ENCODE results near the gene LRRC41.

Gene LRRC41

DNA sequence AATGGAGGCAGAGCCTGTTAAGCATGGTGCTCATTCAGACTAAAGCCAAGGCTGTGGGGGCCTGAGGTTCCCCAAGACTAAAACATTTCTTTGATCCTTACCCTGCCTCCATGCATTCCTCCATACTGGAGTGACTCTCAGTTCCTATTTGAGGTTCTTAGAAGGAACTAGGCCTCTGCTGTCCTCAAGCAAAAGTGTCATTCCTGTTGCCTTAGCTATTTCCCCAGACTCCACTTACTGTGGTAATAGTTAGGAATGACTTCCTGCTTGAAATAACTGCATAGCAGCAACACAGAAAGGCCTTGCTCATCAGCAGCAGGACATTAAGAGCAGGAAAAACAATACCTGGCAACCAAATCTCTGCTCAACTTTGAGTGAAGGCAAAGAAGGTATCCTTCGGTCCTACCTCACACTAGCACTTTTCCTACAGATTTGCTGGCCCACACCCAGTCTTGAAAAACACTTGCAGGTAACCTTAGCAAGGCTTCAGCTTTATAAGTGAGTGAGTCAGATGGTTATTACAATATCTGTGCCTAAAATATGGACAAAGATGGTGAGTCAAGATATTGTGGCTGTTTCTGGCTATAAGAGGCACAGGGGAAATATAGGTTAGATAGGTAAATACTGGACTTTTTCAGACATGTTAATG, 14.8 kb downstream of the LRRC41 start:
- no peak for DNase-seq

DNA sequence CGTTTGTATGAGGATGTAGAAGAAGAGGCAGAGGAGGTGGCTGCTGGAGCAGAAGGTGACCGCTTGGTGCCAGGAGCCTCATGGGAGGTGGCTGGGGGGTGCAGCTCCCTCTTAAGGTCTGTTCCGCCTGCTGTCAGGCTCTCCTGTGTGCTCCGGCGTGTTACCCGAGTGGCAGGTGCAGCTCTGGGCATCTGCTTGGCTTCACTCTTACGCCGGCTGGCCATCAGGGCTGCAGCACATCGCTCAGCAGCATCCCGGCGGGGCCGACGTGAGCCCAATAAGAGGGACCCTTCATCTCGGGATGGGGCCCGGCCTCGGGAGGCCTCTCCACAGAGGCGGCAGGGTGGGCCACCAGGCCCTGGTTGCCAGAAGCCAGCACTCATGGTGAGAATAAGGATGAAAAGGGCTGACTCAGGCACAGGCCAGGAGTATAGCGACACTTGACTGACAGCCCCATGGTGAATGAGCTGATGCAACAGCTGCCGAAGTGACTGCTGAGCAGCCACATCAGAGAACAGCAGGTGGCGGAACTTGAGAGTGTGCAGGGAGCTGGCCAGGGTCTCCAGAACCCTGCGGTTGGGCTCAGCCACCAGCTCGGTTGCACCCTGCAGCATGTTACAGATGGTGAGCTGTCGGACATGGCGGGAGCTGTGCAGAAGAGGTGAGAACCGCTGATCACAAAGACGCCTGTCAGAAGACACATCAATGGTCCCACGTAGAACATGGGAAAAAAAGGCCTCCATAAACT, 17.5 kb downstream of the LRRC41 start:
- no peak for DNase-seq

DNA sequence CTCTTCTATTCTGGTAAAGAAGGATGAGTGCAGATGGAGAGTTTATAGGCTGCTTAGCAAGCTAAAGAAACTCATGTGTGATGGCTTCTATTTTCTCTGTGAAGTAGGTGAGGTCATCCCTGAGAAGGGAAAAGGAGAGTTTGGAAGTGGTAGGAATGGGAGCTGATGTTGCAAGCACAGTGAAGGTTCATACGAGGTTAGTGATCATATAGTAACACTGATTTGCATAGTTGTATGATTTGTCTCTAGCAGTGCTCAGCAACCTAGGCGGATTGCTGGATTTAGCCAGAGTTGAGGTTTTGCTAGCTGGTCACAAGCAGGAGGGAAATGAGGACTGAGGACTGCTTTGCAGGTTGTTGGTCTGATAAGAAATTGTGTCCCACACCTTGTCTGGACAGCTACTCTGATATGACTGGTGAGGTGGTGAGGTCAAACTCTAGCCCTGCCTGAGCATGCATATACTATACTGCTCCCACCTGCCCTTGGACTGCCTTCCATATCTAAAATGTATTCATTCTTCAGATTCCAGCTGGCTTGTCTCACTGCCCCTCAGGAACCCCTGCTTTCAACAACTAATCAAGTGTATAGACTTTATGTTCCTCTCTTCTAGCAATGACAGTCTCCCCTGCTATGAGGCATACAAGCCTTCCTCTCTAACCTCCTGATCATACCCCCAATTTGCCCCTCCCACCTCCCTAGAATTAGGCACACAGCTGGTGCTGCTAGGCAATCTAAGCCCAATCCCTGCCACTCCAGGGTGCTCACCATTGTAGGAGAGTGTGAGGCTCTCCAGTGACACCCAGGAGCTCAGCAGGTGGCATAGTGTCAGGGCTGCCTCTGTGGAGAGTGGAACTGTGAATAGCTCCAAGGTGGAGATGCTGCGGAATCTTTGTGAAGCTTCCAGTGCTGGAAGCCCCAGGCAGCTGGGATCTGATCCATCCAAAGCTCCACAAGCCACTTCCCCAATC, 18.5 kb downstream of the LRRC41 start:
- DNase-seq: no peak

DNA sequence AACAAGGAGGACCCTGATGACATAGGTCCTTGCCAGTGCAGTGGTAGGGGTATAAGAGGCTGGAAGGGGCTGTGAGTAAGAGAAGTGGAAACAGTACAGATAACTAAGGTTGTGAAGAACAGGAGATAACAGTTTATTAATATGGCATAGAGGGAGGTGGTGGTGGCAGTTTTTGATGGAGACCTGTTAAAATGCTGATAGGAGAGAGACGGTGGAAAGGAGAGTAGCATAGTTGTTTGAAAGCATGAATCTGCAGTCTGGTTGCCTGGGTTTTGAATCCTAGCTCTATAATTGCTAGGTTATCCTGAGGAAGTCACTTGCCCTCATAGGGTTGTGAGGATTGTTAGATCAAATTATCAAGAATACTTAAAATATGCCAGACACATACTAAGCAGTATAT, 19.4 kb downstream of the LRRC41 start:
- no peak for DNase-seq

DNA sequence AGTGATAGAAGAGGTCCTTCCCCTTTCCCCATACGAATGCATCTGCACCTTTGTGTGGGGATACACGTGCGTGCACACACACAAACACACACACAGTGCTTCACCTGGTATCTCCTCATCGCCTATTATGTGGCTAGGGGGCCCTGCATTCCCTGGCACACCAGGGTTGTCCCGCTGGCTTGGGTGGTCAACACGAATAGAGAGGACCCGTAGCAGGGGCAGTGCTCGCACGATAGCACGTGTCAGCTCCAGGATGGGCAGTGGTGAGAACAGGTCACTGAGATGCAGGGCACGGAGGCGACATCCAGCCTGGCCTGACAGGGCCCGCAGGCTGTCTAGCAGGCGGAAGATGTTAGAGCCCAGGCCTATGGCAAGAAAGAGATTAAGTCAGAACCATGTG, 22.4 kb downstream of the LRRC41 start:
- no peak for DNase-seq

DNA sequence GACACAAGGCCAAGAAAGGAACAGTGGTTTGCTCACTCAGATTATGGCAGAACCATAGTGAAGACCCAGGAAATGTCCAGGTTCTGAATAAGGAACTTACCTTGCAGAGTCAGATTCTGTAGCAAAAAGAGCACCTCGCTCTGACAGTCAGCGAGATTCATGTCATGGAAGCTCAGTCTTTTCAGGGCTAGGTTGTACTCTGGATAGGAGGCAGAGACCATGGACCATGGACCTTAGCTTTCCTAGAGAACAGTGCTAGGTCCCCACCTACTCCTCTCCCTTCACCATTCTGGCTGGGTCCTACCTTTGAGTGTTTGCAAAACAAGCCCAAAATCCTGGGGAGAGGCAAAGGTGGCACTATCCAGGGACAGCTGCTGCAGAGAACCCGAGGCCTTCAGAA, 23.3 kb downstream of the LRRC41 start:
- DNase-seq: no peak

DNA sequence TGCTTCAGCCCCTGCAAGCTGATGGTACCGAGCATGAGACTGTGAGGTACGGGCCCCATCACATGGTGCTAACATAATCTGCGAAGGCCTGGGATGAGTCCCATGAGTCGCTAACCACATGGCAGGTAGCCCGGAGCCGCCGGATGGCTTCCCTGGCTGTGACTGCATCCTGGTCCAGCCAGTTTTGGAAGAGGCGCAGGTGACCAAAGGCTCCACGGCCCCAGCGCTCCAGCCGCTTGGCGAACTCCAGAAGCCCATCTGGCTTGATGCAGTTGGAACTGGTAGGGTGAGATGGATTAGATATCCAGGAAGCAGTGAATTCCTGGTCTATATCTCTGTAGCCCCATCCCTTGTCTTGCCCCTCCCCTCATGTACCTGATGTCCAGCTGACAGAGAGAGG, 24.6 kb downstream of the LRRC41 start:
- no peak for DNase-seq

DNA sequence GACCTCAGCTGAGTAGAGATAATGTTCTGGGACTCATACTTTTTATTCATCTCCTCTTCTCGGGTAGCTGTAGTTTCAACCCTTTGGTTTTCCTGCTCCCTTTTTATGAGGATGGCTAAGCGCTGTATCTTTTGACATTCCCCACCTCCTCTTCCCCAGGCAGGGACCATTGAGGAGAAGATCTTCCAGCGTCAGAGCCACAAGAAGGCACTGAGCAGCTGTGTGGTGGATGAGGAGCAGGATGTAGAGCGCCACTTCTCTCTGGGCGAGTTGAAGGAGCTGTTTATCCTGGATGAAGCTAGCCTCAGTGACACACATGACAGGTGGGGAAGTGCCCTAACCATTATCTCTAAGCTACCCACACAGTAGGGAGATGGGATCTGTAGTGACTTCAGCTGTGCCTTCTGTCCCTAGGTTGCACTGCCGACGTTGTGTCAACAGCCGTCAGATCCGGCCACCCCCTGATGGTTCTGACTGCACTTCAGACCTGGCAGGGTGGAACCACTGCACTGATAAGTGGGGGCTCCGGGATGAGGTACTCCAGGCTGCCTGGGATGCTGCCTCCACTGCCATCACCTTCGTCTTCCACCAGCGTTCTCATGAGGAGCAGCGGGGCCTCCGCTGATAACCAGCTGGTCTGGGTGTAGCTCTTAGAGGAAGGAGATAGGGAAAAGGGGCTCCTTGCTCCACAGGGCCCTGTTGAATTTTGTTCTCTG, 25.6 kb downstream of the LRRC41 start:
- DNase-seq: no peak

DNA sequence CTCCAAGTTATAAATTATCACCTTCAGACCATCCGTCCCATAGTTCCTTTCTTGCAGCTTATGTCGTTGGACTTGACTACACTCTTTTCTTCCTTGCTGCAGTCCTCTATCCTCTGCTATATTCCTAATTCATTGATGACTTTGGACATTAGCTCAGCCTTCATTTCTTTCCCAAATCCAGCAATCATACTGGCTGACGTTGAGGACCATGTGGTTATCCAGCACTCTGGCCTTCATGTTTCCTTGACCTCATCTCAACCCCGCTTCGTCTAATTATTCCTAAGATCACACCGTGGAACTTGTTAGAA, 28.4 kb downstream of the LRRC41 start:
- DNase-seq: no peak

DNA sequence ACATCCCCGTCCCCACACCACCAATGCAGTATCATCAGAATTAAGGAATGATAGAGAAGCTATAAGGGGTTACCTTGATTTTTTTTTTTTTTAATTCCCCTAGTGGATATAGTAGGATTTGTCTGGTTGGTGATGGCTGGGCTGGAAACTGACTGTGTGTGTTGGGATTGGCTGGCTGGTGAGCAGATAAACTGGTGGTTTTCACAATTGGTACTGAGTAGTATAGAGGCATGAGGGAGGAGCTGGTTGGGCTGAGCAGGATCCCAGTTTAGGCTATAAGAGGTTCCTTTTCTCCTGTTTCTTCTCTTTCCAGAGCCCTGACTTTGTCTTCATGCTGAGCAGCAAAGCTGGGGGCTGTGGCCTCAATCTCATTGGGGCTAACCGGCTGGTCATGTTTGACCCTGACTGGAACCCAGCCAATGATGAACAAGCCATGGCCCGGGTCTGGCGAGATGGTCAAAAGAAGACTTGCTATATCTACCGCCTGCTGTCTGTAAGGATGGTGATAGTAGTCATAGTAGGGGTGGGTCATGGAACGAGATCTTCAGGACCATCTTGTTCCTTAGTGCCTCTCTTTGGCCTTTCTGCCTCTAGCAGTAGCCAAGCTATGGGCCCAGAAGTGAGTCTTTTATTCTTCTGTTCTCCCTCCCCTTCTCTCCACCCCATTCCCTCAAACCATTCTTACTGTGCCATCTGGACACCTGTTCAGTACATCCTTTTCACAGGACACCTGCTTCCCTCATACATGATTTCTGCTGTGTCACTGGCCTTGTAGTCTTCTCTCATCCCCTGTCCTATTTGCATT, 29.0 kb downstream of the LRRC41 start:
- no peak for DNase-seq

DNA sequence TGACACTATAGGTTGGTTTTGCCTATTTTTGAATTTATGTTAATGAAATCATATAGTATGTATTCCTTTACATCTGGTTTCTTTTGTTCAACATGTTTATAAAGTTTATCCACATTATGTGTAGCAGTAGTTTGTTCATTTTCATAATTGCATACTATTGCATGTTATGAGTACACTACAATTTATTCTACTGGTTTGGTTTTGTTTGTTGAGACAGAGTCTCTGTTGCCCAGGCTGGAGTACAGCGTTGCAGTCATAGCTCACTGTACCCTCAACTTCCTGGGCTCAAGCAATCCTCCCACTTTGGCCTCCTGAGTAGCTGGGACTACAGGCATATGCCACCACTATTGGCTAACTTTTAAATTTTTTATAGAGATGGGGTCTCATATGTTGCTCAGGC, 34.8 kb downstream of the LRRC41 start:
- DNase-seq: no peak

DNA sequence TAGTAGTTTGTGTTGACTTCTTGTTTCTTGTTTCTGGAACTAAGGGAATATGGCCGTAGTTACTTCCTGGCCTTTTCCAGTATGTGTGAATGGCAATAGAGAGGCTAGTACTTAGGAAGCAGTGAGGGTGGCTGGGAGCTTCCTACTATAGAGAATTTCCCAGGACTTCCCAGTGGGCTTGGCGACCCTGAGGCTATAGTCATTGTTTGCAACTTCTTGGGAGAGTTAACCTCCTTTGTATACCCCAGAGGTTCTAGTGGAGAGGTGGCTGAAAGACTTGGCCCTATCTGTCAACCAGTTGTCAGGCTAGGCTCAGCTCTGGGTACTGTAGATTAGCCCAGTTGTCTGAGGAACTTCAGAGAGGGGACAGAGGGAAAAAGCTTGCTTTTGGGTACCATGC, 40.3 kb downstream of the LRRC41 start:
- no peak for DNase-seq

DNA sequence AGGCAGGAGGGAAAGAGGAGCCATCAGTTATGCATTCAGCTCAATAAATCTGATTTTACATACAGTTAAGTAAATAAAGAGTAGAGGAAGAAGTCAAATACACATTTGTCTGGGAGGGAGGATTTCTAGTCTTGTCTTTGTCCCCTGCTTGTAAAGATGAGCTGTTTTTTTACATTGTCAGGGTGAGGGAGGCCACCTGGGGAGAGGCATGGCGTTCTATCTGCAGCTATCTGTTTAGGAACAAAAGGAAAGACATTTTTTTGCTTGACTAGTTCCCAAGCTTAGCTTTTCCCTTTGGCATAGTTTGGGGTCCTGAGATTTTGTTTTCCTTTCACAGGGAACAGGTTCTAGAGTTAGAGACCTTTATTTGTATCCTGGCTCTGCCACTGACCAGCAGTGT, 40.9 kb downstream of the LRRC41 start:
- no peak for DNase-seq

DNA sequence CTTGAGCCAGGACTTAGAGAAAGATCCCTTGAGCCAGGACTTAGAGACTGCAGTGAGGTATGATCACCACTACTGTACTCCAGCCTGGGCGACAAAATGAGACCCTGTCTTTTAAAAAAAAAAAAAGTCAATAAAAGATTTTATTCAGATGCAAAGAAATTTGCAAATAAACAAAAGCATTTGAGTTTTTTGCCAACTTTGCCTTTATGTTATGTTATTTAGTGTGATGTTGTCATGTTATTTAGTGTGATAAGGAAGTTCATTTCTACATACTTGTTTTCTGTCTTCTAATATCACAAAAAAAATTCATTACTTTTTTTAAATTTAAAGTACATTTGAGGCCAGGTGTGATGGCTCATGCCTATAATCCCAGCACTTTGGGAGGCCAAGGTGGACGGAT, 46.9 kb downstream of the LRRC41 start:
- no peak for DNase-seq

DNA sequence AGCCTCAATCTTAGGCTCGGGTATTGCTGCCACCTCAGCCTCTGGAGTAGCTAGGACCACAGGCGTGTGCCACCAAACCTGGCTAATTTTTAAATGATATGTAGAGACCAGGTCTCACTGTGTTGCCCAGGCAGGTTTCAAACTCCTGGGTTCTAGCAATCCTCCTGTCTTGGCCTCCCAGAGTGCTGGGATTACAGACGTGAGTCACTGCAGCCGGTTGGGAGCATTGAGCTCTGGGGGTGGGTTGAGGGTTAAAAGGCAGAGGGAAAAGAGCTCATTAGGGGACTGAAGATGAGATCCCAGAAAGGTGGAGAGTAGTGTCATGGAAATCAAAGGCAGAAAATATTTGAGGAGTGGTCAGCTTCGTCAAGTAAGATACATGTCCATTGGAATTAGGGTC, 48.7 kb downstream of the LRRC41 start:
- DNase-seq: no peak

DNA sequence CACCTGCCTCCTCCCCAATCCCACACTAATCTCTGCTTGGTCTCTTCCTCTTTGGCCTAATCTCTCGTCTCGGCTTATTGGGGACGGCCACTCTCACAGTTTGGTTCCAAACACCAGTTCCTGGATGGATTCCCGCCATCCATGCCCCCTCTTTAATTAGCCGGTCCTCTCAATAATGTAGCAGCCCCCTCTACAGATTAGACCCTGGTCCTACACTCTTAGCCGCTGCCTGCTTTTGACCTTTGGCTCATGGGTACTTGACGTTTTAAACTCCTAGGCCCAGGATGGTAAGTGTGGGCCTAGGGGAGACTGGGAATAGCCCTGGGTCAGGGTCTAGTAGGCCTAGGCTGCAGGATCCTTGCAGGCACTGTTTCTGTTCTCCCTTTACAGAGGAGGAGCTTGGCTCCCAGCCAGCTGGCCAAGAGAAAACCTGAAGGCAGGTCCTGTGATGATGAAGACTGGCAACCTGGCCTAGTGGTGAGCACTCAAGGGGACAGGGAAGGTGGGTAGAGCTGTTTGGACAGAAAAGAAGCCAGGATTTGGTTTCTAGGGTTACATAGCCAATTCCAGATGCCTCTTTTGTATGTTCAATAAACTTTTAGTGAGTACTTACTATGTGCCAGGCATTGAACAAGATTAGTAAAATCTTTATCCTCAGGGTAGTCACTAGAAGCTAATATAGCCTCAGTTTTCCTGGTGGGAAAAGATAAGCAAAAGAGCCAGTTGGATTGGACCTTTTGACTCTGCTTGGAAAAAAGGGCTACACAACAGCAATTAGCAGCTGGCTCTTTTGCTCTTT, 55.1 kb downstream of the LRRC41 start:
- DNase-seq: no peak

DNA sequence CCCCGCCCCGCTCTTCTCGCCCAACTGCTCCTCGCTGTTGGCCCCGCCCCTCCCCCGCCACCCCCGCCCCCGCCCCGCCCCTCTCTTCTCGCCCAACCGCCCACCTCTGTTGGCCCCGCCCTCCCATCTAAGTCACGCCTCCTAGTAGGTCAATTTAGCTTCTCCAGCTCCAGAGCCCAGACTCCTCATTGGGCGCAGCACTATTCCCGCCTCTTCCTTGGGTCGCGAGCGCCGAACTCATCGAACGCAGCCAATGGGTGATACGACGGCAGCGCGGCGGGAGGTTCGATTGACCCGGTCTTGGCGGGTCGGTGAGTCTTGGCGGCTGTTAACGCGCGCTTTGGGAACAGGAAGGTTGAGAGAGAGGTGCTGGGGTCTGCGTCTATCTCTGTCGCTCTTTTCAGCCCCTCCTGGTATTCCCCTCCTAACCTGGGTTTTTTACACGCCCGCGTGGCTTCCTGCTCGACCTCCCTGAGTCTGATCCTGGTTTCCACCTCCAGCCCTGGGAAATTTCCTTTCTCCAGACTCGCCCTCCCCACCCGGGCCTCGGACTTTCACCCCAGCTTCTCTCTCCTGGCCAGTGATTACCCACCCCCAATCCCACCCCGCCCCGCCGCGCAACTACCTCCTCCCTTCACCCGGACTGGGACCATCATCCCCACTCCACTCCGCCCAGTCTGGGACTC, 55.8 kb downstream of the LRRC41 start, which contains the start of gene RAD54L:
Gene RAD54L, plus strand, starts transcription at position 328 of the 686 bp plus-strand sequence. CDS start 643 bp downstream, outside the sequence.
- DNase-seq: peak; percentile 71 to 99 (median 94)

DNA sequence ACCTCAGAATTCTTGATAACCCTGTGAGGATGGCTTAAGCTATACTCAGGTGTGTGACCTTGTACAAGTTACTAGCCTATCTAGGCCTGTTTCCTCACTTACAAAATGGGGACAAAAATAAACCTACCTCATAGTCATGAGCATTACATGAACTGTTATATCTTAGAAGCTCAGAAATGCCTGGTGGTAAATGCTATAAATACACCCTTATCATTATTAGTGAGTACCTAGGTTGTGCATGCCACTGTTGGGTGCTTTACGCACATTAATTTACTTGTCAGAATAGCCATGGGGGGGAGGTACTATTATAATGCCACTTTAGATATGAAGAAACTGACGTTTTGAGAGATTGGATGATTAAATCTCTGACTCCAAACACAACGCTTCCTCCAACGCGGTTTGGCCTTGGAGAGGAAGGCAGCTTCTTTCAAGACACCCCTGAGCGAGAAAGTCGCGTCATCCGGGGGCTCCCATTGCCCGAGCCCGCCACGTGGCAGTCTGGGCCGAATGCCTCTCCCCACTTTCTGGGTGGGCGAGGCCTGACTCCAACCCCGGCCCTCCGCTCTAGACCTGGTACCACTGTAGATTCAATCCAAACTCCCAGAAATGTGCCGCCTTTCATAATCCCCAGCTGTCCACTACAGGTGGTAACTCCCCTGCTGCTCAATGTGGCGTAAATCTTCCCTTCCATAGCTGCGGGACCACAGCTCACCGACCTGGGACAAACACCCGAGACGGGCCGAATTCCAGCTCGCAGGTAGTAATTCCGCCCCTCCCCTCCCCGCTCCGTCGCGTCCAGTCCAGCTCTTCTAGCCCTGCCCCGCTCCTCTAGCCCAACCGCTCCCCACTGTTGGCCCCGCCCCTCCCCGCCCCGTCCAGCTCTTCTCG, 56.6 kb downstream of the LRRC41 start:
- peak in 18 of 56 donors; percentile 29 to 68 (median 50) for DNase-seq

Measured in nucleus accumbens (tissue), 56 donors.